GM10266 (cell line): ENCODE measurements around the gene ARPC5L.

Experiments used
- DNase-seq: peaks from one replicate; pipeline ENCODE4 v3.0.0; 2012; ENCODE audit errors: extremely low spot score
- CTCF ChIP-seq: IDR thresholded peaks from 2 replicates; pipeline ENCODE4 v1.5.1; 2012; ENCODE audit warnings: mild to moderate bottlenecking, low read depth; ENCODE audit not compliant: control insufficient read depth, insufficient read depth; ENCODE audit errors: missing control alignments

ARPC5L gene

DNA sequence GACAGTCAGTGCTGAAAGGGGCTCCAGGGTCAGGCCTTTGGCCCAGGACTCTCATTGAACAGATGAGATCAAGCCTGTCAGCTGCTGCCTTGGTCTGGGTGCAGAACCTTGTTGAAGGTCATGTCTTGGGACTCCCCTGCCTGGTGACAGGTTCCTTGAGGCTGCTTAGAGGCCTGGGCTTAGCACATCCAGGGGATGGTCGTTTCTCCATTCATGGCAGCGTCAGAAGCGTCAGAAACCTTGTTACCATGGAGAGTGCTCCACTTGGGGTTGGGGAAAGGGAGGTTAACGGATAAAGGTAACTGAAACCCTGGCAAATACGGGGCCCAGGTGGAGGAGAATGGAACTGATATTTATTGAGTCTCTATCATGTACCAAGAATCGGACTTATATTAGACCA is 8.8 kb downstream of the ARPC5L start:
- TF ChIP-seq CTCF: no peak
- DNase-seq: no peak

DNA sequence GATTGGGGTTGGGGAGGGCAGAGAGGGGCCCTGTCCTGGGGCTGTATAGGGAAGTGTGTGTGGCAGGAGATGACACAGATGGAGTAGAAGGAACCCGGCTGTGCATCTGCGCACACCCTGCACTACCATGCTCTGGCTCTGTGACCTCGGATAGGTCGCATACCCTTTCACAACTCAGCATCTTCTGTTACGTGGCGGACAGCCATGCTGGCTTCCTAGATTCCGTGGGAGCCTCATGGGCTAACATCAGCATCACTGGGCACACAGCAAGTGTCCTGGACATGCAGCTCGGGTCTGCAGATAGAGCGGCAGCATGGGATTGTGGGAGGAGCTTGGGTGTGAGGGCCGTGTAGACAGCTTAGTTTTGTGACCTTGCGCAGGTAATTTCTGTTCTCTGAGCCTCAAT is 9.2 kb downstream of the ARPC5L start:
- TF ChIP-seq CTCF: no peak
- DNase-seq: no peak

- TF ChIP-seq CTCF: no peak
- DNase-seq: no peak
These were observed 11.7 kb downstream of the ARPC5L start for GRCh38 chr9:124873664-124874063.

DNA sequence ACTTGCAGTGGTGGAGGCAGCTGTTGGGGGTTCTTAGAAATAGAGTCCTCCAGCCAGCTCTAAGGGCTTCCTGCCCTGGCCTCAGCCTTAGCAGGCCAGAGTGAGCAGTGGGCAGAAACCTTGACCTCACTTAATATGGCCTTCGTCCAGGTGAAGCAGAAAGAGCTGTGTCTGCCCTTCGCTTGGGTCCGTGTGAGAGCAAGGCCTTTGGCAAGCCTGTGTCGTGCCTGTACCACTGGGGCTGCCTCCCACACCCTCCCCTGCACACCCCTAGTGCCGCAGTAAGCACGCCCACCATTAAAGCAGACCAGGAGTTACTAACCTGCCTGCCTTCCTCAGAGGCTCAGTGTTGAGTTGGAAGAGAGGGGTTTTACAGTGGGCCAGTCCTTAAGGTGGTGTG is 13.6 kb downstream of the ARPC5L start:
- no peak for DNase-seq
- no peak for TF ChIP-seq CTCF

GRCh38 chr9:124877021-124877782 is 15.3 kb downstream of the ARPC5L start:
- DNase-seq: no peak
- no peak for TF ChIP-seq CTCF

DNA sequence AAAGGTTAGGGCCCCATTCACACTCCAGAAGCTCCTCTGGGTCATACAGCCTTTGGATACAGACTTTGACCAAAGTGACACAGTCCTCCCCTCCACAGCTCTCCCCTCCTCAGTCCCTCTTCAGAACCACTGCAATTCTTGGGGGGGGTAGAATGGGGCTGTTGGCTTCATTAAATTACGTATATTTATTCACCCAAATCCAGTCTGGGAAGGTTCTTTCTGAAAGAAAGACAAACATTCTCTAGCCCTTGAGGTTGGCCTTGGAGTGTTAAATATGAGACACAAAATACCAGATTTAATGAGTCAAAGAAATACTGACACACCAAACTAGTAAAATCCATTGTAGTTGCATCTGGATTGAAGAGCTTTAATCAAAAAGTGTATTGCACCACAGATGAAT is 16.1 kb downstream of the ARPC5L start:
- no peak for DNase-seq
- no peak for TF ChIP-seq CTCF

DNA sequence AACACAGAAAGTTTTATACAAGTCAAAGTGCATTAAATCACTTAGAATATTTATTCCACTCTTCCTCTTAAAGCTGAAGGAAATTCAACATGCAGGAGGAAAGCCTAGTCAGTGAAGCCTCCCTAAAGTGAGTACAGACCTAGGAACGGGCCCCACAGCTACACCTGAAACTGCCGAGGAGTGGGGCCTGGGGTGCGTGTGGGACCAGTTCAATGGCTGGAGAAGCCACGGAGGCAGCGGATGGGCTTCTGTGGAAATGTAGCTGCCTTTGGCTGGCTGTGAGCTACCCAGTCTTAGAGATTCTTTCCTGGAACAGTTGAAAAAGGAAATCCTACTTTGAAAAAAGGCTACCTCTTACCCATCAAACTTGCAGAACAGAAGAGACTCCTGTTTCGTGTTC is 16.6 kb downstream of the ARPC5L start:
- TF ChIP-seq CTCF: no peak
- no peak for DNase-seq
